ENCODE data around the gene TIFAB. TPM values are rescaled to one million over a fixed set of nuclear protein-coding genes. Genes with fewer than 3 reads are reported as not detected.

Gene TIFAB
- total RNA-seq, 4 donors from 2014 or later = 0.10 TPM; not detected in 3

- H3K4me3 ChIP-seq (ENCODE audit: low read depth, poor library complexity, severe bottlenecking) = no peak overlapping the region
- intact Hi-C loops (cut with DNase I; ENCODE audit: low total_unique reads) = no loop called here
- 54 to 61% methylated on average over 11 of the region's 11 CpGs for WGBS, 2 donors
- TF ChIP-seq POLR2A (IDR thresholded peaks at IDR 0.05) (no peak), CTCF (IDR thresholded peaks at IDR 0.05) (no peak)
- peak; percentile 13 to 71 for DNase-seq (ENCODE audit: low spot score in 2 of 2)
Measured at GRCh38 chr5:135441350-135441831, 10.8 kb downstream of the TIFAB start.

- no peak overlapping the region for H3K4me3 ChIP-seq (ENCODE audit: low read depth, poor library complexity, severe bottlenecking)
- 84% methylated on average over 6 of the region's 6 CpGs for WGBS, 2 donors
- no peak for TF ChIP-seq CTCF (IDR thresholded peaks at IDR 0.05)
- no peak for TF ChIP-seq POLR2A (IDR thresholded peaks at IDR 0.05)
- DNase-seq (ENCODE audit: low spot score in 2 of 2) = peak; percentile 12 to 34
- intact Hi-C loops (cut with DNase I; ENCODE audit: low total_unique reads) = no loop called here
Measured at GRCh38 chr5:135440916-135441315, 11.2 kb downstream of the TIFAB start.

GRCh38 chr5:135439231-135440205, 12.6 kb downstream of the TIFAB start:
- WGBS, 2 donors = 68 to 76% methylated on average over 11 of the region's 11 CpGs
- TF ChIP-seq CTCF (IDR thresholded peaks at IDR 0.05) (no peak), POLR2A (IDR thresholded peaks at IDR 0.05) (no peak)
- intact Hi-C loops (cut with DNase I; ENCODE audit: low total_unique reads) = no loop called here
- DNase-seq (ENCODE audit: low spot score in 2 of 2) = peak; percentile 11 to 69
- H3K4me3 ChIP-seq (ENCODE audit: low read depth, poor library complexity, severe bottlenecking) = no peak overlapping the region

- intact Hi-C loops (cut with DNase I; ENCODE audit: low total_unique reads) = no loop called here
- 78 to 80% methylated on average over 10 of the region's 10 CpGs for WGBS, 2 donors
- no peak overlapping the region for H3K4me3 ChIP-seq (ENCODE audit: low read depth, poor library complexity, severe bottlenecking)
- no peak for TF ChIP-seq CTCF (IDR thresholded peaks at IDR 0.05)
- TF ChIP-seq POLR2A (IDR thresholded peaks at IDR 0.05) = no peak
- DNase-seq (ENCODE audit: low spot score in 2 of 2) = peak; percentile 6 to 60
Measured at GRCh38 chr5:135438636-135439221, 13.4 kb downstream of the TIFAB start.

- peak; percentile 14 to 85 for DNase-seq (ENCODE audit: low spot score in 2 of 2)
- no peak overlapping the region for H3K4me3 ChIP-seq (ENCODE audit: low read depth, poor library complexity, severe bottlenecking)
- TF ChIP-seq CTCF (IDR thresholded peaks at IDR 0.05) = no peak
- no peak for TF ChIP-seq POLR2A (IDR thresholded peaks at IDR 0.05)
- intact Hi-C loops (cut with DNase I; ENCODE audit: low total_unique reads) = no loop called here
- 34 to 37% methylated on average over 13 of the region's 13 CpGs for WGBS, 2 donors
Measured at GRCh38 chr5:135437796-135438560, 14.2 kb downstream of the TIFAB start.

All from lower leg skin (tissue), 4 donors.